Inferior parietal cortex (tissue), 1 donor: ENCODE measurements around the gene ADH1A.
"Not testable (repeated sequence)": the region's sequence is repeated elsewhere in the genome, so short reads cannot be mapped to it uniquely, and the experiment has no call there.

Experiments used
- DNase-seq: peaks from one replicate; pipeline ENCODE4 v3.0.0-alpha.2; 2016; ENCODE audit errors: extremely low spot score

The ADH1A gene

DNA sequence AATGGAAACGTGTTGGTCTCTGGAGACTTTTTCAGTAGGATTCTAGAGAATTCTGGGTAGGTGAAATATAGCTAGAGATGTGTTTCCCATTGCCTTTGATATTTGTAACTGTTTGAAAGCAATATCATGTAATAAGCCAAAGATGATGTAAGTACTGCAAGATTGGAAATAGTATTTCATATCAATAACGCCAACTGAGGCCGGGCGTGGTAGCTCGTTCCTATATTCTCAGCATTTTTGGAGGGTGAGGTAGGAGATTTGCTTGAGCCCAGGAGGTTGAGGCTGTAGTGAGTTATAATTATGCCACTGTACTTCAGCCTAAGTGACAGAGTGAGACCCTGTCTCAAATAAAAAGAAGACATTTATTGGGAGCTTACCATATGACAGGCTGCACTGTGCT, 9.5 kb downstream of the ADH1A start:
- no peak for DNase-seq

- no peak for DNase-seq
Observed at GRCh38 chr4:99276417-99276816, 14.4 kb downstream of the ADH1A start.

DNA sequence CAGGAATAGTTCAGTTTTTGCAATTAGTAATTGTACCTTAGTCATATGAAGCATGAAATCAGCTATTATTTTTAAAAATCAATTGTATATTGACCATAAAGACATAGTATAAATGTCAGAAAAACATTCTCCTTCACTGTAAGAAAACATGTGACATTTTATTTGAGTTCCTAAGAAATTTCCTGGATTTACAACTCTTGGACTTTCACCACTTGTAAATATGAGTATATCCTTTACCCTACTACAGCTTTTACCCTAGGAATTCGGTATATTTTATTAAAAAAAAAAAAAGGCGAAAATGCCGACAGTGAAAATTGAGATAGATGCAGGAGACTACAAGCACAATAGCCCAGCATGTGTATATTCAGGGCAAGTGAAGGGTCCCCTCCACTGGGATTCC, 14.9 kb downstream of the ADH1A start:
- no peak for DNase-seq

GRCh38 chr4:99275050-99275449, 15.7 kb downstream of the ADH1A start:
- no peak for DNase-seq

GRCh38 chr4:99273704-99274103, 17.1 kb downstream of the ADH1A start:
- no peak for DNase-seq

GRCh38 chr4:99264927-99265326, 25.9 kb downstream of the ADH1A start:
- no peak for DNase-seq

- no peak for DNase-seq
Observed at GRCh38 chr4:99252746-99253145, 38.0 kb downstream of the ADH1A start.

DNA sequence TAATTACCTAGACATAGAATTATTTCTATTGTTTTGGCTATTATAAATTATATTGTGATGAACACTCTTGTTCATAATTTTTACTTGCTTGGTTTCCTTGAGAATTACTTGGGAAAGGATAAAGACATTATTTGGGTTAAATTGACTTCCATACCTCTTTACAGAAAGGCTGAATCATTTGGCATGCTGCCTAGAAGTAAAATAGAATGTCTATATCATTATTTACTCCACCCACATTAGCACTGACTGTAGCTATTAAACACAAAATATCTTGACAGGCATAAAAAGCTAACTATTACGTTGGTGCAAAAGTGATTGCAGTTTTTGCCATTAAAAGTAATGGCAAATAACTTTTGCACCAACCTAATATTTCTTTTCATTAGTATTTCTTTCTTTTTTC, 42.1 kb downstream of the ADH1A start:
- DNase-seq = no peak

- no peak for DNase-seq
Observed at GRCh38 chr4:99235955-99236354, 54.8 kb downstream of the ADH1A start.

DNA sequence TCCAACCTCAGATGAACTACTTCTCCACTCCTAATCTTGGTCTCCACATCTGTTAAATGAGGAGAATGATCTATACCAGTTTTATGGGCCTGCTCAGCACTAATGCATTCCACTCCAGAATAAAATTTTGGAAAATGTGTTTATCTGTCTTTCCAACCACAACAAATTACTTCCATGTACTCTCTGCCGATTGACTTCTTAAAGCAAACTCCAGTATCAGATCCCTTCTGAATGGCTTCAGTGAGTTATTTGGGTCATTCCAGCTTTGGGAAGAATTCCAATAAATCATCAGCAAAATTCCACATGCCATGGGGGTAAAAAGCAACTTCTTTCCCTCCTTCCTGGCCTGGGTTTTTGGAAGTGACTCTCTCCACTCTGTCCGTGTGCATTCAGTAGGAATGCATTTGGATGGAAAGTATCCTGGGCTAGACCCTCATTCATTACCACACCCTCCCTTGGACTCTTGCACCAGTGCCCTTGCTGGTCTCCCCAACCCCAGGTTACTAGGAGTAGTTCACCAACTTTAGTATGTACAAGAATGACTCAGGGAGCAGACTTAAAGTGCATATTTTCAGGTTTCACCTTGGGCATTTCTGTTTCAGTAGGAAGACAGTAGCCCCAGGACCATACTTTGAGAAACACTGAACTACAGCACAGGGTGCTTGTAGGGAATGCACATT, 56.3 kb downstream of the ADH1A start:
- DNase-seq = no peak

GRCh38 chr4:99233397-99233796, 57.4 kb downstream of the ADH1A start:
- not testable (repeated sequence) for DNase-seq

DNA sequence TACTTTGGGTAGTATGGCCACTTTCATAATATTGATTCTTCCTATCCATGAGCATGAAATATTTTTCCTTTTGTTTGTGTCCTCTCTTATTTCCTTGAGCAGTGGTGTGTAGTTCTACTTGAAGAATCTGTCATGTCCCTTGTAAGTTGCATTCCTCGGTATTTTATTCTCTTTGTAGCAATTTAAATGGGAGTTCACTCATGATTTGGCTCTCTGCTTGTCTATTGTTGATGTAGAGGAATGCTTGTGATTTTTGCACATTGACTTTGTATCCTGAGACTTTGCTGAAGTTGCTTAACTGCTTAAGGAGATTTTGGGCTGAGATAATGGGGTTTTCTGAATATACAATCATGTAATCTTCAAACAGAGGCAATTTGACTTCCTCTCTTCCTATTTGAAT, 62.1 kb downstream of the ADH1A start:
- not testable (repeated sequence) for DNase-seq

DNA sequence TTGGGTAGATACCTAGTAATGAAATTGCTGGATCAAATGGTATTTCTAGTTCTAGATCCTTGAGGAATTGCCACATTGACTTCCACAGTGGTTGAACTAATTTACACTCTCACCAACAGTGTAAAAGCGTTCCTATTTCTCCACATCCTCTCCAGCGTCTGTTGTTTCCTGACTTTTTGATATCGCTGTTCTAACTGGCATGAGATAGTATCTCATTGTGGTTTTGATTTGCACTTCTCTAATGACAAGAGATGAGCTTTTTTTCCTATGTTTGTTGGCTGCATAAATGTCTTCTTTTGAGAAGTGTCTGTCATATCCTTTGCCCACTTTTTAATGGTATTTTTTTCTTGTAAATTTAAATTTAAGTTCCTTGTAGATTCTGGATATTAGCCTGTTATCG, 63.1 kb downstream of the ADH1A start:
- DNase-seq = not testable (repeated sequence)
